ENCODE data around the gene RGL1. TPM values are rescaled to one million over a fixed set of nuclear protein-coding genes. Genes with fewer than 3 reads are reported as not detected.

Gene RGL1
- total and polyA plus RNA-seq, 9 of the 15 experiments (the other 6 are each of a cell fraction or from before 2014, with no cell fraction given) = under 0.01 to 0.07 (median 0.04) TPM

DNA sequence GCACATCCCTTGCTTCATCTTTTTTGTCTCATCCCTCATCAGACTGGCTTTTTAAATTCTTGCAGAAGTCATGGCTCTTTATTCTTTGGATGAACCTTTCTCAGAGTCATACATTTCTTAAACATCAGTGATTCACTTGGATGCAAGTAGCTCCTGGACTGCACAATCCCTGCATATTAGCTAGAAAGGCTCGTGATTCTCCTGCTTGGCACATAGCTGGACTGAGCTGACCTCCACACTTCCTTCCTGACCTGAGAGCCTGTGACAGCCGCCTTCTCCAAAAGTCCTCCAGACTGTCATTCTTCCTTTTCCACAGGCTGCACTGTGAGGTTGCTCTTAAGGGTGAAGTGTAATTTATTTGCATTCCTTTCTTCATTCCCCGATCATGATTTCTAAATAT is 109.4 kb downstream of the RGL1 start:
- FAIRE-seq (no peak), ATAC-seq (no peak), DNase-seq (ENCODE audit: extremely low read depth in 1 of 4, low spot score in 3 of 4) (no peak)
- Histone ChIP-seq H3K4me2 (ENCODE audit: insufficient read depth, low read length) (no peak overlapping the region), H3K9me3 (replicated peaks; ENCODE audit: control insufficient read depth, insufficient read depth, low read depth, low read length) (no peaks in the 10 kb centered on the region), H4K20me1 (replicated peaks; ENCODE audit: control insufficient read depth, insufficient read depth, low read length) (no peaks in the 10 kb centered on the region), H3K36me3 (ENCODE audit: control insufficient read depth, insufficient read depth, low read length) (no peaks in the 10 kb centered on the region), H3K9me1 (ENCODE audit: control insufficient read depth, insufficient read depth, low read length) (no peaks in the 10 kb centered on the region), H2AFZ (ENCODE audit: low read depth, low read length) (no peak overlapping the region), H3K4me1 (replicated peaks in 1 of 2; ENCODE audit: control insufficient read depth in 2 of 2, insufficient read depth in 2 of 2, low read length in 2 of 2) (peaks cover 0 to 5% of the 10 kb centered on the region in 2 experiments; a peak in 2 of 5 replicates), H3K27ac (ENCODE audit: extremely low read depth, low read depth, low read length) (no peak overlapping the region), H3K9ac (ENCODE audit: insufficient read depth in 1 of 2, low read depth in 2 of 2, low read length in 2 of 2) (no peak overlapping the region), H3K4me3 (no peak overlapping the region), H3K27me3 (ENCODE audit: control insufficient read depth in 2 of 2, insufficient read depth in 2 of 2, low read length in 2 of 2) (peaks cover 0 to 10% of the 10 kb centered on the region in 2 experiments; a peak in 2 of 5 replicates), H3K79me2 (ENCODE audit: control insufficient read depth, insufficient read depth, low read length) (no peaks in the 10 kb centered on the region)
- no TSS peak for BruUV-seq (replicated peaks)
- ChIA-PET POLR2A (interaction anchor here (0.6 to 1.5 kb wide), 3 partner anchors 10 to 840 kb away, joined by 3 read pairs; no protein-coding TSS in a partner anchor), CTCF (ENCODE audit: low intra/inter-chr PET ratio) (interaction anchor here (2.4 kb wide), 1 partner anchor 259 kb away, joined by 18 read pairs; no protein-coding TSS in a partner anchor)
- WGBS (ENCODE audit: insufficient coverage, low coverage, missing lambda C conversion rate) = 1% methylated on average over 3 of the region's 3 CpGs
- TF ChIP-seq CHD2 (IDR thresholded peaks at IDR 0.05; ENCODE audit: low read depth, low read length) = no peak
- no peak for TF ChIP-seq TCF7L2 (IDR thresholded peaks at IDR 0.05; ENCODE audit: low read depth, low read length)
- TF ChIP-seq EWSR1 (IDR thresholded peaks at IDR 0.05; ENCODE audit: borderline replicate concordance, low read depth, partially characterized antibody) = no peak
- no peak for TF ChIP-seq TEAD1 (CRISPR knock-in tag; IDR thresholded peaks at IDR 0.05)
- TF ChIP-seq SUPT5H (IDR thresholded peaks at IDR 0.05) = no peak
- no peak for TF ChIP-seq DEAF1 (CRISPR knock-in tag; IDR thresholded peaks at IDR 0.05)
- TF ChIP-seq, protein P1, sequence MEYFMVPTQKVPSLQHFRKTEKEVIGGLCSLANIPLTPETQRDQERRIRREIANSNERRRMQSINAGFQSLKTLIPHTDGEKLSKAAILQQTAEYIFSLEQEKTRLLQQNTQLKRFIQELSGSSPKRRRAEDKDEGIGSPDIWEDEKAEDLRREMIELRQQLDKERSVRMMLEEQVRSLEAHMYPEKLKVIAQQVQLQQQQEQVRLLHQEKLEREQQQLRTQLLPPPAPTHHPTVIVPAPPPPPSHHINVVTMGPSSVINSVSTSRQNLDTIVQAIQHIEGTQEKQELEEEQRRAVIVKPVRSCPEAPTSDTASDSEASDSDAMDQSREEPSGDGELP (CRISPR knock-in tag; IDR thresholded peaks at IDR 0.05; ENCODE audit: borderline replicate concordance) = no peak
- TF ChIP-seq PHF8 (IDR thresholded peaks at IDR 0.05; ENCODE audit: borderline replicate concordance, low read length) = no peak
- no peak for TF ChIP-seq SRSF7 (optimal IDR thresholded peaks at IDR 0.05; ENCODE audit: low read depth, low read length)
- no peak for TF ChIP-seq LCOR (CRISPR knock-in tag; IDR thresholded peaks at IDR 0.05)
- TF ChIP-seq CBFA2T2 (conservative IDR thresholded peaks at IDR 0.05) = no peak
- no peak for TF ChIP-seq HNRNPK (IDR thresholded peaks at IDR 0.05; ENCODE audit: low read depth, low read length, poor library complexity, severe bottlenecking)
- intact Hi-C loops (cut with micrococcal nuclease) = loop anchor here (10.0 kb wide), 3 partner anchors 229 to 751 kb away; no protein-coding TSS in a partner anchor
- in situ Hi-C loops (cut with MboI) = no loop called here

All from K562 (cell line).